GM19455 (cell line): Measurements from ENCODE around the gene KHNYN.

Experiments used
- ATAC-seq: cut with Tn5 transposase; IDR thresholded peaks from one replicate; pipeline ENCODE4 v1.9.1; 2021; ENCODE audit not compliant: unreplicated experiment

The KHNYN gene

GRCh38 chr14:24399999-24400718, 29.6 kb upstream of the KHNYN start:
- ATAC-seq, result no peak

DNA sequence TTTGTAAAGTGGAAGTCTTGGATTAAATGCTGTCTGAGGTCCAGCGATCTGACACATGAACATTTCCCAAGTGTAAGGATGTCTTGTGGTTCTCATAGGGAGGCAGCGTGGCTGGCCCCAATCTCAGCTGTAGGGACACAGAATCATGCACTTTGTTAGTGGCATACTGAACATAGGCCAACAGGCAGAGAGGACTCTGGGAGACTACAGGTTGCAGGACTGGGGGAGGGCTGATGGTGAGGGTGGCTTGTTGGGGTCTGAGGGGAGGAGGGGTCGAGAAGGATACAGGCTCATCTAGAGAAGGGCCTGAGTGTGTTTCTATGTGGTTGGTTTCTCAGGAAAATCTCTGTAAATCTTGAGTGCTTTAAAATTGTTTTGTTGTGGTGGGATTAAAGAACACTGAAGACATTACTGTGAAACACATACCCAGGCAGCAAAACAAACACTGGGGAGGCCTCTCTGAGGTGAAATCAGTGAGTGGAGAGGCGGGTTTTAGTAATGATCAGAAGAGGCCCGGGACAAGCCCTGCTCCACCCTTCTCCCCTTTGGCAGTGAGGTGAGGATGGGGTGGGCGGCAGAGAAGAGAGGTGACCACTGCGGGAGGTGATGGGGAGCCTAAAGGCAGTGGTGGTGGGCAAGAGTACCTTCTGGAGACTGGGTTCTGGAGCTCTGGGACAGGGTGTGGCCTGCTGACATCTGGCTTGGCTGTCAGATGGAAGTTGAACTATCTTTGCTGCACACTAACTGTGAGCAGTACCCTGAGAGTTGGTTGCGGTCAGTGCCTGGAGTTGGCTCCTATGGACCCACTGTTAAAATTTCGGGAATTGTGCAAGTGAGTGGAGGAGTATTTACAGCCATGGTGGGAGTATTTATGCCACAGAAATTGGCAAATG, 27.7 kb upstream of the KHNYN start:
- ATAC-seq, result no peak

DNA sequence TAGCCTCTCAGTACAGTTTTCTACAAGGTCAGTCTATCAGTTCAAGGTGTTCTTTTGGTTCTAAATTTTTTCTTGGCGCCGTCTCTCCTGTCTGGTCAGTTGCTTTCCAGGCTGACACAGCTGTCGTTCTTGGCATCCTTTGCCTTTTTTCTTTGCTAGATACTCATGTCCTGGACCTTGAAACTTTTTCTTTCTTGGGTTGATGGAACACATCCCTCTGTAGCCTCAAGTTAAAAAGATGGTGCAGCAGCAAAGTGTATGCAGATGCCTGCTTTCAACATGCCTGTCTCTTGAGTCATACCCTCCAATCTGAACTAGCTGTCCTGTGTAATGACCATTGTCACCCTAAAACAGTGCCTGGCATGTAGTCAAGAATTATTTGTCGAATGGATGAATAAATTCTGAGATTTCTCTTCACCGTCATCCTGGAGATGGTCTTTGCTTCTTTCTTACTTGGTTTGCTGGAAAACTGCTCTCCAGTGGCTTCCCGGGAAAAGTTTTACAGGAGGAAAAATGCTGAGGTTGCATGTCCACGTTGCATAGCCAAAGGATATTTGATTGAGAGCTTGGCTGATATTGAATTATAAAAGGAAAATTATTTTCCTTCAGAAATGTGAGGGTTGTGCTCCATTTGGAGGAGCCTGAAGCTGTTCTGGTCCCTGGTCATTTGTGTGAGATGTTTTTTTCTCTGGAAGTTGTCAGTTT, 26.3 kb upstream of the KHNYN start:
- ATAC-seq, result no peak

GRCh38 chr14:24404814-24405213, 24.9 kb upstream of the KHNYN start:
- no peak for ATAC-seq

GRCh38 chr14:24406416-24406815, 23.3 kb upstream of the KHNYN start:
- no peak for ATAC-seq

- no peak for ATAC-seq
These were observed 22.0 kb upstream of the KHNYN start for GRCh38 chr14:24407608-24408325.

DNA sequence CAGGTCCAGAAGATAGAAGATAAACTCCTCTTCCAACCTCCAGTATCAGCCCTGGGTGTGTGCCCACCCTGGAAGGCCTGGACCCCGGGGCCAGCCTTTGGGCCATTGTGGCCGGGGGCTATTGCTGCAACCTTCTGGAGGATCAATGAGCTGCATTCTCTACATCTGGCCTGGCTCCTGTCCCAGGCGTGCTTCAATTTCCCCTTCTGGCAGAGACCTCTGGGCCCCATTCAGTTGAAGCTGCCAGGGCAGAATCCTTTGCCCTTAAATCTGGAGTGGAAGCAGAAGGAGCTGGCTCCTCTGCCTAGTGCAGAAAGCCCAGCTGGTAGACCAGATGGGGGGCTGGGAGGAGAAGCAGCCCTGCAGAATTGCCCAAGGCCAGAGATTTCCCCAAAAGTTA, 21.0 kb upstream of the KHNYN start:
- no peak for ATAC-seq

GRCh38 chr14:24409192-24409591, 20.6 kb upstream of the KHNYN start:
- no peak for ATAC-seq

DNA sequence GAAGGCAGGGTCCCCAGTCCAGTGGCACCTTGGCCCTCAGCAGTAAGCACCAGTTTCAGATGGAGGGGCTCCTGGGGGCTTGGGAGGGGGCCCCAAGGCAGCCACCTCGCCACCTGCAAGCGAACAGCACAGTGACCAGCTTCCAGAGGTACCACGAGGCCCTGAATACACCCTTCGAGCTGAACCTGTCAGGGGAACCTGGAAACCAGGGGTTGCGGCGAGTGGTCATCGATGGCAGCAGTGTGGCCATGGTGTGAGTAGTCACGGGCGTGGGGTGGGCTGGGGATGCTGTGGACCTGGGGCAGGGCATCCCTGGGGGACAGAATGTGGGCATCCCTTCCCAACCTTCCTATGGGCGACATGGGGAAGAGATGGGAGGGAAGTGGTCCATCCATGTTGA, 19.8 kb upstream of the KHNYN start:
- no peak for ATAC-seq

GRCh38 chr14:24411443-24412389, 18.0 kb upstream of the KHNYN start:
- no peak for ATAC-seq

DNA sequence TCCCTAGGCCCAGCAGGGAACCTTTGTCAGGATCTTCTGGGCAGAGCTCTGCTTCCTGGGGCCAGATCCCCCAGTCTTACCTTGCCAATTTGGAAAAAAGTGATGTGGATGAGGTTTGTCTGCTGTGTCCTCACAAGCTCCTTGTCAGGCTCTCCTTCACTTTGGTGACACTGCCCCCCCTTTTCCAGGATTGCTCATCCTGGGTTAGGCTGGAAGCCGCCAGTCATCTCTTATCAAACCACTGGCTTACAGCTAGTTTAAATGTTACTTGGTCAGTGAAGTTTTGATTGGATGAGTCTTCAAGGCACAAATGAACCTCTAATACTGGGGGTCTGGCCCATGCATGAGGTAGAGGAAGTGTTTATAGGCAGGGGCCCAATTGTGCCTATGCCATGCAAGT, 15.7 kb upstream of the KHNYN start:
- ATAC-seq, result no peak

DNA sequence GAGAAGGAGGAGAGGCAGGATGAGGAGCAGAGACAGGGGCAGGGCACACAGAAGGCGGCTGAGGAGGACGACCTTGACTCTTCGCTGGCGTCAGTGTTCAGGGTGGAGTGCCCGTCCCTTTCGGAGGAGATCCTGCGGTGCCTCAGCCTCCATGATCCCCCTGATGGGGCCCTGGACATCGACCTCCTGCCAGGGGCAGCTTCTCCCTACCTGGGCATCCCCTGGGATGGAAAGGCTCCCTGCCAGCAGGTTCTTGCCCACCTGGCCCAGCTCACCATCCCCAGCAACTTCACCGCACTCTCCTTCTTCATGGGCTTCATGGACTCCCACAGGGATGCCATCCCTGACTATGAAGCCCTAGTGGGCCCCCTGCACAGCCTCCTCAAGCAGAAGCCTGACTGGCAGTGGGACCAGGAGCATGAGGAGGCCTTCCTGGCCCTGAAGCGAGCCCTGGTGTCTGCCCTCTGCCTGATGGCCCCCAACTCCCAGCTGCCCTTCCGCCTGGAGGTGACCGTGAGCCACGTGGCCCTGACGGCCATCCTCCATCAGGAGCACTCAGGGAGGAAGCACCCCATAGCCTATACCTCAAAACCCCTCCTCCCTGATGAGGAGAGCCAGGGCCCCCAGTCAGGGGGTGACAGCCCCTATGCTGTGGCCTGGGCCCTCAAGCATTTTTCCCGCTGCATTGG, 14.9 kb upstream of the KHNYN start:
- no peak for ATAC-seq

DNA sequence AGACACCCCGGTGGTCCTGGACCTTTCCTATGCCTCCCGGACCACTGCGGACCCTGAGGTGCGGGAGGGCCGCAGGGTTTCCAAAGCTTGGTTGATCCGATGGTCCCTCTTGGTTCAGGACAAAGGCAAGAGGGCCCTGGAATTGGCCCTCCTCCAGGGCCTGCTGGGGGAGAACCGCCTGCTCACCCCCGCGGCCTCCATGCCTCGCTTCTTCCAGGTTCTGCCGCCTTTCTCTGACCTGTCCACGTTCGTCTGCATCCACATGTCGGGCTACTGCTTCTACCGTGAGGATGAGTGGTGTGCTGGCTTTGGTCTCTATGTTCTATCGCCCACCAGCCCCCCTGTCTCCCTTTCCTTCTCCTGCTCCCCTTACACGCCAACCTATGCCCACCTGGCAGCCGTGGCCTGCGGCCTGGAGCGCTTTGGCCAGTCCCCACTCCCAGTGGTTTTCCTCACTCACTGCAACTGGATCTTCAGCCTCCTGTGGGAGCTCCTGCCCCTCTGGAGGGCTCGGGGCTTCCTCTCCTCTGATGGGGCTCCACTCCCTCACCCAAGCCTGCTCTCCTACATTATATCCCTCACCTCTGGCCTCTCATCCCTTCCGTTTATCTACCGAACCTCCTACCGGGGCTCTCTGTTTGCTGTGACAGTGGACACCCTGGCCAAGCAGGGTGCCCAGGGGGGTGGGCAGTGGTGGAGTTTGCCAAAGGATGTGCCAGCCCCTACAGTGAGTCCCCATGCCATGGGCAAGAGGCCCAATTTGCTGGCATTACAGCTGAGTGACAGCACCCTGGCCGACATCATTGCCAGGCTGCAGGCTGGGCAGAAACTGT, 14.1 kb upstream of the KHNYN start:
- ATAC-seq, result no peak

DNA sequence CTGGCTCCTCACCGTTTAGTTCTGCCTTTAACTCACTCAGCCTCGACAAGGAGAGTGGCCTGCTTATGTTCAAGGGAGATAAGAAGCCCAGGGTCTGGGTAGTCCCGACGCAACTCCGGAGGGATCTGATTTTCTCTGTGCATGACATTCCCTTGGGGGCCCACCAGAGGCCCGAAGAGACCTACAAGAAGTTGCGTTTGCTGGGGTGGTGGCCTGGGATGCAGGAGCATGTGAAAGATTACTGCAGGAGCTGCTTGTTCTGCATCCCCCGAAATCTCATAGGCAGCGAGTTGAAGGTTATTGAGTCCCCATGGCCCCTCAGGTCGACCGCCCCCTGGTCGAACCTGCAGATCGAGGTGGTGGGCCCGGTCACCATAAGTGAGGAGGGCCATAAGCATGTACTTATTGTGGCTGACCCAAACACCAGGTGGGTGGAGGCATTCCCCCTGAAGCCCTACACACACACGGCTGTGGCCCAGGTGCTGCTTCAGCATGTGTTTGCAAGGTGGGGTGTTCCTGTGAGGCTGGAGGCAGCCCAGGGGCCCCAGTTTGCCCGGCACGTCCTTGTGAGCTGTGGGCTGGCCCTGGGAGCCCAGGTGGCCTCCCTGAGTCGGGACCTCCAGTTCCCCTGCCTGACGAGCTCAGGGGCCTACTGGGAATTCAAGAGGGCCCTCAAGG, 13.4 kb upstream of the KHNYN start:
- no peak for ATAC-seq

GRCh38 chr14:24416932-24417619, 12.7 kb upstream of the KHNYN start:
- no peak for ATAC-seq

GRCh38 chr14:24417832-24418491, 11.8 kb upstream of the KHNYN start:
- ATAC-seq, result no peak

- no peak for ATAC-seq
These were observed 11.3 kb upstream of the KHNYN start for GRCh38 chr14:24418492-24418873.
